ENCODE results near the gene PDGFC. TPM values are rescaled to one million over a fixed set of nuclear protein-coding genes. Genes with fewer than 3 reads are reported as not detected.

The PDGFC gene
- total and polyA plus RNA-seq, 2 of the 8 experiments (the other 6 are each of a cell fraction or from before 2014, with no cell fraction given): 0.65 to 2.7 TPM

DNA sequence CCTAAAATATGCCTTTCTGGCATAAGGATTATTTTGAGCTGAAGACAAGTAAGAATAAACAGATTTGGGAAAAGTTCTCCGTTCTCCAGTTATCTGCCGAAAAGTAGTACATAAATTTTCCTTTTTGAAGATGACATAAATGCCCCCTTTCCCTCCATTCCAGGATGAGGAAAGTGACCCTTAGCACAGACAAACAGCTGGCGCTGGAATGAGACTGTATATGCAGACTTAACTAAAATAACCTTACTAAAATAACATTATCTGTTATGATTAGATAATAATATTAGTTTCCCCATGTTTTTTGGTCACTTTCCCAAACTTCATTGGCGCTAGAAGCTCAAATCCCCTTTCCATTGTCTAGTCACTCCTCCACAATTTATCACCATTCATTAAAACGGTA, 21.5 kb downstream of the PDGFC start (continued):
- TF ChIP-seq HDAC2 (IDR thresholded peaks at IDR 0.05; ENCODE audit: borderline replicate concordance in 1 of 2, low read depth in 2 of 2, low read length in 2 of 2): no peak
